ENCODE data around the gene IL24.

IL24 gene

DNA sequence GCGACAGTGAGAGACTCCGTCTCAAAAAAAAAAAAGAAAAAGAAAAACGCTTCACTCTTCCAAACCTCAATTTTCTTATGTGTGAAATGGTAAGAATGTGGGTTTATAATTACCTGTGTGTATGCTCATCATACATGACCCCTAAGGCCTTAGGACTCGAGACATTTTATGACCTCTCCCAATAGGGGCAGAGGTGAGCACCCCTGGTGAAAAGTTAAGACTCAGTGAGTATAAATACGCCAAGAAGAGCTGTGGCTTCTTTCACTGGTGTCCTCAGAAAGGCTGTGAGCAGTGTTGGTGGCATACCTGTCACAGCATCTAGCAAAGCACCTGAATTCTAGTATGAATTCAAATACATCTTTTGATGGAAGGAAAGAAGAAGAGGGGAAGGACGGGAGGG, 32.3 kb downstream of the IL24 start:
- no peak for DNase-seq

DNA sequence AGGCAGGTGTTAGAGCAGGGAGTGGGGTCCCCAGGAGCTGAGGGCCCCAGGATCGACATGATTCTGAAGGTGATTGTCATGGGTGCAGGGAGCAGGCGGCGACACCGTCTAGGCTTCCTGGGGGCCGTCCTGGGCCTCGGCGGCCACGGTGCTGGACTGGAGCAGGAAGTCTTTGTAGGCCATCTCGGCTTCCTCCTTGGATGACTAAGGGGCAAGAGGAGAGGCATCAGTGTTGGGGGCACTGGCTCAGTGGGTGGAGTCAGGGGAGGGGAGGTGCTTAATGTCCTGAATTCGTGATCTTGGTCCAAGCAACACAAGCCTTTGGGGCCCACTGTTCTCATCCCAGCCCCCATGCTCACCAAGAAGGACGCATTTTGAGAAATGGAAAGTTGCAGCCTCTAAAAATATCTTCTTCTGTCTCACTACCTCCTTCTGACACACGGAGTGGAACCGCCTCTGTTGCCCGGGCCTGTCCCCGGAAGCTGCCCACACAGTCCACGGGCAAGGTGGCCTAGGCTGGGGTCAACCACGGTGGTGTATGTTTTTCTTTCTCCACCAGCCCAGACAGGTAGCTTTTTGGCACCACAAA, 33.1 kb downstream of the IL24 start:
- peak; percentile 35 for DNase-seq

GRCh38 chr1:206931709-206932108, 34.5 kb downstream of the IL24 start:
- no peak for DNase-seq

GRCh38 chr1:206932177-206932576, 34.9 kb downstream of the IL24 start:
- DNase-seq: no peak

GRCh38 chr1:206933333-206933945, 36.2 kb downstream of the IL24 start:
- peak; percentile 78 for DNase-seq

DNA sequence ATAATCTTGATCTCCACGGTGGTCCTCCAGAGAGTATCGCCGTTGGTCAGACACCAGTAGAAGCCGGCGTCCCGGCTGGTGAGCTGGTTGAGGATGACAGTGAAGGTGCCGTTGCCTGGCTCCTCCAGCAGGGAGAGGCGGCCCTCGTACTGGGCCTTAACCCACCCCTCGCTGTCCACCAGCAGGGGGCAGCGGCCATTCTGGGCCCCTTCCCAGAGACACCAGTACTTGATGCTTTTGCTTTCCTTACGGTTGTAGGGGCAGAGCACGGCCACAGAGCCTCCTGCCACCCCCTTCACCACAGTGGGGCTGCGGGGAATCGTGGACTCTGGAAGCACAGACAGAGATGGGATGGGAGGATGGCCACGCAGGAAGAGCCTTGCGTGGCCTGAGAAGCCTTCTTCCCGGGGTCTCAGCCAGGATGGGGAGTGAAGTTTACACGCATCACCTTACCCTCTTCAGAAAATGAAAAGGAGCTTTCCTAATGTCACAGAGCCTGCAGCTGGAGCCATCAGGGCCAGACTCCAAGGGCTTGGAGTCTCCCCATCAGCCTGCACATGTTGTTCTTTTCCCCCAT, 38.3 kb downstream of the IL24 start:
- DNase-seq: peak; percentile 38

- no peak for DNase-seq
Measured at GRCh38 chr1:206937425-206937824, 40.2 kb downstream of the IL24 start.

DNA sequence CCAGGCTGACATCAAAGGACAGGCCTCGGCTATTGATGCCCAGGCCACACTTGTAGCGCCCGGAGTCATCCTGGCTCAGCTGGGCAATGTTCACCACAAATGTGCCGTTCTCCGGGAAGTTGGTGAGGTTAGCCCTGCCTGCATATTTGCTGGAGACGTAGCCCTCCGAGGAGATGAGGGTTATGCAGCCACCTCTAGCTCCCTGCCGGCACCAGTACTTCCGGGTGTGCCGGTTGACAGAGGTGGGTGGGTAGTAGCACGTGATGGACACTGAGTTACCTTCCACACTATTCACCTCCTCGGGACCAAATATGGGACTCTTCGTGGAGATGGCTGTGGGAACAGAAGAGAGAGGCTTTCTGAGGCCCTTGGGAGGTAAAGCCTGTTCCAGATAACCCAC, 41.9 kb downstream of the IL24 start:
- DNase-seq: no peak

DNA sequence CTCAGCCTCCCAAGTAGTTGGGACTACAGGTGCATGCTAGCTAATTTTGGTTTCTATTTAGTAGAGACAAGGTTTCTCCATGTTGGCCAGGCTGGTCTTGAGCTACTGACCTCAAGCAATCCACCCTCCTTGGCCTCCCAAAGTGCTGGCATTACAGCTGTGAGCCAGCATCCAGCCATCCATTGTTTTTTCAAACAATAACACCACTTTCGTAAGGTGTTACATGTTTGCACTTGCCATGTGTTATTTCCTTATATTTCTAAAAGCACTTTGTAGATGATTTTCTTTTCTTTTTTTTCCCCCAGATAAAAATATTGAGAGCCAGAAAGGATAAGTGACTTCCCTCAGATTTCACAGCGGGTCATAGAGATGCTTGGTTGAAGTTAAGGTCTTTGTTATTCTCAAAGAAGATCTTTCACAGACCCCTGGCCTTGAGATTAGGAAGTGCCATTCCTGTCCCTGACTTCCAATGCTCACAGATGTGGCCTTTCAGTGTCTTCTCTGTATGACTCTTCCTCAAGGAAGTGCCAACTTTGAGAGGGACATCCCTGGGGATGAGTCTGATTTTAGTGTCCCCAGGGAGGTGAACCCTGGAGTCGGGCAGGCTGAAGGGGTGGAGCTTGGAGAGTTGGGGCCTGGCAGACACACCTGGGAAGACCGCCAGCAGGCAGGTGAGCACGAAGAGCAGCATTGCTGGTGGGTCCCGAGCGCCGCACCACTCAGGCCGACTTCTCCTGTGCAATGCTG, 42.8 kb downstream of the IL24 start:
- DNase-seq: no peak

- DNase-seq: no peak
Measured at GRCh38 chr1:206940588-206940936, 43.3 kb downstream of the IL24 start.

GRCh38 chr1:206941766-206942418, 44.6 kb downstream of the IL24 start:
- DNase-seq: no peak

DNA sequence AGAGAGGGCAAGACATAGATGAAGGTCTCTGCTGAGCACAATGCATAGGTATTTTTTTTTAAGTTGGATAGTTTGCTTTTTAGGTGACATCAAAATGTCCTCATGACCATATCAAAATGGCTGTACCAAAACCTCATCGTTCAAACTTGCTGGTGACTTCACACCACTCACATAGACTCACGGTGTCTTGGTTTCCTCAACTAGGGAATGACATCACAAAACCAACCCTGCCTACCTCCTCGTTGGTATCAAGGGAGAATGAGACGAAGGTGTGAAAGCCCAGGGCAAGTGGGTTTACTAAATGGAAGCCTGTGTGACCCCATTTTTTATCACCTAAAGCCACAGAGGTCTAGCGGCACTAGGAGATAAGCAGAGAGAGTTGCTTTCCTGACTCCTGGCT, 47.5 kb downstream of the IL24 start:
- peak; percentile 23 for DNase-seq

- no peak for DNase-seq
Measured at GRCh38 chr1:206945779-206946178, 48.5 kb downstream of the IL24 start.

- DNase-seq: no peak
Measured at GRCh38 chr1:206946261-206946660, 49.0 kb downstream of the IL24 start, which contains the start of gene PIGR. PIGR (minus strand) TSS chr1:206946466; CDS start chr1:206940531, 5,935 bp downstream.

DNA sequence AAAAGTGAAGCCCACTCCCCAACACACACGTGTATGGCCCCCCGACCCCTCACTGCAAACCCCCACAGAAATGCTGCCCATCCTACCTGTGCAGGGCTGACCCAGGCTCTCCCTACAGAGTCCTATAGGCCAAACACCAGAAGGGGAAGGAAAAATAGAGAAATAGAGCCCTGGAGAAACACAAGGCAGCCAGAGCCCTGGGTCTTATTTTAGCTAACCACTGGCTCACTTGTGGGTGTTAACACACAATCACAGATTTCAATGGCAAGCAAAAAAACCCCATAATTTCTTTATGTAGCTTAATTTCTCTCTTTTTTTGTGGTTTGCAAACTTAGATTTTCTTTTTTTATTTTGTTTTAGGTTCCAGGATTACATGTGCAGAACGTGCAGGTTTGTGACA, 50.0 kb downstream of the IL24 start:
- DNase-seq: no peak

DNA sequence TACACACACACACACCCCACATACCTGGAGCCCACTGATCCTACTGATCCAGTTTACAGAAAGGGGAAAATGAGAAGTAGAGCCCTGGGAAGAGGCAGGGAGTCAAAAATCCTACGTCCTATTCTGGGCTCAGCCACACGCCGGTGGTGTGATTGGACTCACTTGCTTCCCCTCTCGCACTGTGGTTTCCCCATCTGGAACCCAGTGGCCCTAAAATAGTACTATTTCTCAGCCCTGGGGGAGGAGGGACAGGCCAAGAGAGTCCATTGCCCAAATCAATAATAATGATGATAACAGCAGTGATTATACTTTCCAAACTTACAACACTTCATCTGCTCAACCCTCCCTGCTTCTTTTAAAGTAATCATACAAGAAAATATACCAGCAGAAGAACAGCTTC, 52.0 kb downstream of the IL24 start:
- no peak for DNase-seq

DNA sequence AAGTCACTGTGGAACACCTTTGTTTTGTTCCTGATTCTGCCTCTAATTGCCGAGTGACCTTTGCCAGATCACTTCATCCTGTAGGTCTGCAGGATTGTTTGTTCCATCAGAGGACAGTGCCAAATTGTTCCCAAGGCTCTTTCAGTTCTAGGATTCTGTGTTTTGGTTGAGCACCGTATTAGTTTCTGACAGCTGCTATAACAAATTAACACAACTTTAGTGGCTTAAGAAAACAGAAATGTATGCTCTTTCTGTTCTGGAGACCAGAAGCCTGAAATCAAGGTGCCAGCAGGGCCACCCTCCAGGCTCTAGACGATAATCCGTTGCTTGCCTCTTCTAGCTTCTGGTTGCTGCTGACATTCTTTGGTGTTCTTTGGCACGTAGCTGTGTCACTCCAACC, 52.4 kb downstream of the IL24 start:
- no peak for DNase-seq

DNA sequence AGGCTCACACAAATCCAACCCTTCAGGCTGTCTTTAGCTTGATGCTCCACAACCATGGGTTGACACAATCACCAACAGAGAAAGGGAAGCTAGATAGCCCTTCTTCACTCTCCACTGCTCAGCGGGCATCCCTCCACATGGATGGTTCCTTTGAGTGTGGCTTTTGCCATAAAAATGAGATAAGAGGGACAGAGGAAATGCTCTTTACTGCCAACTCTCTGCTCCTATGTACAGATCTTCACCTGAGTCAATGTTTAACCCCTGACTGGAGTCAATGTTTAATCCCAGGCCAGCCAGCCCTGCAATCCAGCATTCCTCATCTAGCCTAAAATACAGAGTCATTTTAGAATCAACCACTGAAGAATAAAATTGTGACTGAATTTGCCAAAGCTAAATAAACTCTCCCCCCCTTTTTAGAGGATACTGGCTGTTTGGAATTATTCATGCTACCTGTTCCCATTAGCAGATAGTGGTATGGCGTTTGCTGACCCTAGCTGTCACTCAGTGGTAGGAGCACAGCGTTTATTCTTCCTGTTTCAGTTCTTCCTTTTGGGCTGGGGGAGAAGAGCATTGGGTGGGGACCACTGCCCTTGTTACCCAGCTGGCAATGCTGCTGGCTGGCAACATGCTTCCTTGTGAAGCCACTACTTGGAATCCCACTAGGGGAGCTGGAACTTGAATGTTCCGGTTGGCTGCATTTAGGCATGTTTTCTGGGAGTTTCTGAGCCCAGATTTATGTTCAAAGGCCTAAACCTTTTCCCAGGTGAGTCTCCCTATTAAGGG, 54.3 kb downstream of the IL24 start:
- no peak for DNase-seq

DNA sequence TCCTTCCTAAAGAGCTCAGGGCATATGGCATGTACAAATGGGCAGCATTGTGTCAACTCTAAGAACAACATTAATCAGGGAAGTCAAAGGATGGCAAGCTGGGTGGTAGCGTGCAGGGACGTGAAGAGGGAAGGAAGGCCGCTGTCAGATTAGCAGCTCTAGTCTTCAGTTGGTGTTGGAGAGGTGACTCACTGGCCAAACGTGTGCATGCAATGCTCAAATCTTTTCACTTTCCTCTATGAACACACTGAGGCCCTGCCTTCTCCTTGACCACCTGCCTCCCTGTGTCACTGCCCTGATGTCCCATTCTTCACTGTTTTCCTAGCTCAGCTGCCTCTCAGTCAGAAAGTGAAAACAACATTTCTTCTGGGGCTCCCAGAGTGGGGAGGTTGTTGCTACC, 54.9 kb downstream of the IL24 start:
- no peak for DNase-seq

GRCh38 chr1:206953126-206953525, 55.9 kb downstream of the IL24 start:
- no peak for DNase-seq

GRCh38 chr1:206953626-206954025, 56.4 kb downstream of the IL24 start:
- DNase-seq: no peak
